HuH-7.5 (cell line): ENCODE results near the gene GLIS1.

Experiments used
- DNase-seq: peaks from one replicate; pipeline ENCODE4 v3.0.0; 2011; ENCODE audit warnings: low spot score

GLIS1 gene

DNA sequence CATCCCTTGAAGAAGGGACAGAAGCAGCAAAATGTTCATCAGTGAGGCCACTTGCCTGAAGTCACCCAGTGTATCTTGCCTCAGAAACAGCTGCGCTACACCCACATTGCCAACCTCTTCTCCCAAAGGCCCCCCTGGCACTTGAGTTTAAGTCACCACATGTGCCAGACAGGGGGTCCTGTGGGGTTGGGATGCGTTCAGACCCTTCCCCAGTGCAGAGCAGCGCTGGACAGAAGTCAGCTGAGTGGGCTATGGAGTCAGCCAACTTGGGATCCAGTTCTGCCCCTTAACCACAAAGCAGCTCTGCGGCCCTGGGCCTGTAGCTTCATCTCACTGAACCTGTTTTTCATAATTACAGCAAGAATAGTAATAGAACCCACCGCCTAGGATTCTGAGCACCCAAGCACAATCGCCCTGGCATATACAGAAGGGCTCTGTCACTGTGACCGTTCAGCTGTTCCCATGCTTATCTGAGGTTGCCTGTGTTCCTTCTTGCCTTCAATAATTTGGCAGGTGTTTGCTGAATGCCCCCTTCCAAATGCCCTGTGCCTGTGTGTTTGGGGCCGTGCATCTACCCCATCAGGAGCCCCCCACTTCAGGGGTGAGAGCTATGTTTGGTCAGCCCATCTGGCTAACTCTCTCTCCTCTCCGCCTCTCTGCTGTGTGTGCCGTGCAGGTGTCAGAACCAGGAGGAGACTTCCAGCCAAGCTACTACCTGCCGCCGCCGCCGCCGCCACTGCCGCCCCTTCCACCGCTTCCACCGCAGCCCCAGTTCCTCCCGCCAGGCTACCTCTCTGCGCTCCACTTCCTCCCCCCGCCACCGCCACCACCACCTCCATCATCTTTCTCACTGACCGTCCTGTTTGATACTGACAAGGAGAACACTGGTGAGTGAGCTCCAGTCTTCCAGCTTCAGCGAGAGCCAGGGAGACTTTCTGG is 274.7 kb downstream of the GLIS1 start:
- DNase-seq = no peak

DNA sequence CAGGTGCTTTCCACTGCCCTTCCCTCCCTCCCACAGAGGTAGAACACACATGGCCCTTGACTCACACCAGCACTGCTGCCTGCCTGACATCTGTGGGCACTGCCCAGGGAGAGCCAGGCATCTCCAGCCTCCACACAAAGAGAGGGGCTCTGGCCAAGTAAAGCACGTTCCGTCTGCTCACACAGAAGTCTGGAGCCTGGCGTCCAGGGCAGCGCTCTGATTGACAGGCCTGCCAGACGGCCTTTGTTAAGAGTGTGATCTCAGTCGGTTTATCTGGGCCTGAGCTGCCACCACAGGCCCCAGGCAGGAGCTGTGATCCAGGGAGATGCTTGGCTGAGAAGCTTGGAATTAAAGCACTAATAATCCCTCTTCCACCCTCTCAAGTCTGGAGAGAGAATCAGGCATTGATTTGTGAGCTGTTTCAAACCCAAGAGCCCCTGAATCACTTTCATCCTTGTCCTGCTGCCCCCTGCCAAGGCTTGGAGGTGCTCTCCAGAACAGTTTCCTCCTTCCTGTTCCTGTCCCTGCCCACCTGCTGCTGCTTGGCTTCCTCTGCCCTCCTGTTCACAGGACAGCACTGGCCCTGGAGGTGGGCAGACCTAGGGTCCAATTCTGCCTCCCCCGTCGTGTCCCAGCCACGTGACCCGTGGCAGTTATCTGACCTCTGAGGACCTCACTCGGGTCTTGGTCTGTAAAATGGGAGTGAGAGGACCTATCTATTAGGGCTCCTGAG is 276.0 kb downstream of the GLIS1 start:
- no peak for DNase-seq

- DNase-seq = no peak
Measured at GRCh38 chr1:53462193-53462592, 276.8 kb downstream of the GLIS1 start.

- DNase-seq = no peak
Measured at GRCh38 chr1:53461323-53462044, 277.5 kb downstream of the GLIS1 start.

- no peak for DNase-seq
Measured at GRCh38 chr1:53460666-53461322, 278.2 kb downstream of the GLIS1 start.

DNA sequence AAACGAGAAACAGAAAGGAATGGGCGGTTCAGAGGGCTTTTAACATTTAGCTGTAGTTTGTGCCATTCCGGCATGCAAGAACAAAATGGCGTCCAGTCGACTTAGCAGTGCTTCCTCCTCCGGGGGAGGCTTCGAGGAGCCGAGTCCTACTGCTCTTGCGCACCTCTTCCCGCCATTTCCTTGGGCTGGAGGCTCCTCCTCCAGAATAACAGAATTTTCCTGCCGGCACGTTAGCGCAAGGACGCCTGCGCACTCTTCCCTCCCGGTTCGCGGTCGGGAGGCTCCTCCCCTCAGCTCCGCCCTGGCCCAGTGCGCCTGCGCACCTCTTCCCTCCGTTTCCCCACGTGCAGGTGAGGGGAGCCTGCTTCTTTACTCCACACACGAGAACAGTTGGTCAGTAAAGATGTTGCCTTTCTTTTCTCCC is 278.7 kb downstream of the GLIS1 start:
- no peak for DNase-seq

DNA sequence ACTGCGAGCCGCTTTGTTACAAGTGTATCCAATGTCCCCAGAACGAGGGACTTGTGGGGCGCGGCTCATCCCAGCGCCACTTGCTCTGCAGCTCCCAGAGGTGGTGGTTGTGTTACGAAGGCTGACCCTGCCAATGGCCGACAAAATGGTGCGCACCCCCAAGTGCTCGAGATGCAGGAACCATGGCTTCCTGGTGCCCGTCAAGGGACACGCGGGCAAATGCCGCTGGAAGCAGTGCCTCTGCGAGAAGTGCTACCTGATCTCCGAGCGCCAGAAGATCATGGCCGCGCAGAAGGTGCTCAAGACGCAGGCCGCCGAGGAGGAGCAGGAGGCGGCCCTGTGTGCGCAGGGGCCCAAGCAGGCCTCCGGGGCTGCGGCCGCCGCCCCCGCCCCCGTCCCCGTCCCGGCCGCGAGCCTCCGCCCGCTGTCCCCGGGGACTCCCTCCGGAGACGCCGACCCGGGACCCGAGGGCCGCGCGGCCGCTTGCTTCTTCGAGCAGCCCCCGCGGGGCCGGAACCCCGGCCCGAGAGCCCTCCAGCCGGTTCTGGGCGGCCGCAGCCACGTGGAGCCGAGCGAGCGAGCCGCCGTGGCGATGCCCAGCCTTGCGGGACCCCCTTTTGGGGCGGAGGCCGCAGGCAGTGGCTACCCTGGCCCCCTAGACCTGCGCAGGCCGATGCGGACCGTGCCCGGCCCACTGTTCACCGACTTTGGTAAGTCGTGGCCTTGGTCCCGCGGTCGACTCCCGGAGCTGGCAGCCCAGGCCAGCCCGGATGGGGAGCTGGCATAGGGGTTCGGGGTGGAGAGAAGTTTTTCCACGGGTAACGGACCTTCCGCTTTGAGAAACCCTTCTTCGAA is 279.4 kb downstream of the GLIS1 start, which contains the start of gene DMRTB1:
TSS of gene DMRTB1 (plus strand) at position 79 of the 855 bp plus-strand sequence. CDS start at position 134, 55 bp downstream.
- DNase-seq = no peak

GRCh38 chr1:53458634-53459033 is 280.3 kb downstream of the GLIS1 start:
- DNase-seq = no peak
